GM18520 (cell line): ENCODE data around the gene GAR1.
A peak's percentile ranks its signal among the peaks of the same experiment; 100 is the strongest.
"Not testable (repeated sequence)": the region's sequence is repeated elsewhere in the genome, so short reads cannot be mapped to it uniquely, and the experiment has no call there.

ENCODE experiments used
- ATAC-seq: cut with Tn5 transposase; IDR thresholded peaks from one replicate; pipeline ENCODE4 v1.9.1; 2021; ENCODE audit not compliant: unreplicated experiment

GAR1 gene

GRCh38 chr4:109815151-109816081 is at the start of gene GAR1:
GAR1 (plus strand) TSS chr4:109815762; CDS start chr4:109816165, 403 bp downstream.
- ATAC-seq: peak; percentile 99

- not testable (repeated sequence) for ATAC-seq
Measured at GRCh38 chr4:109782092-109782491, 33.5 kb upstream of the GAR1 start.

GRCh38 chr4:109786846-109787245 is 28.7 kb upstream of the GAR1 start:
- no peak for ATAC-seq

GRCh38 chr4:109787807-109788206 is 27.8 kb upstream of the GAR1 start:
- ATAC-seq: no peak

- no peak for ATAC-seq
Measured at GRCh38 chr4:109795059-109795458, 20.5 kb upstream of the GAR1 start.

GRCh38 chr4:109798866-109799265 is 16.7 kb upstream of the GAR1 start:
- ATAC-seq: no peak

GRCh38 chr4:109801099-109801789 is 14.3 kb upstream of the GAR1 start:
- ATAC-seq: no peak

- ATAC-seq: no peak
Measured at GRCh38 chr4:109801895-109802319, 13.7 kb upstream of the GAR1 start, which contains the start of gene CFI. CFI (minus strand) TSS chr4:109801999; CDS start chr4:109801971, 28 bp downstream.

GRCh38 chr4:109803924-109804571 is 11.5 kb upstream of the GAR1 start:
- ATAC-seq: no peak

- ATAC-seq: no peak
Measured at GRCh38 chr4:109809655-109810054, 5.9 kb upstream of the GAR1 start.

- ATAC-seq: no peak
Measured at GRCh38 chr4:109810552-109811387, 4.8 kb upstream of the GAR1 start.

- no peak for ATAC-seq
Measured at GRCh38 chr4:109811707-109812106, 3.9 kb upstream of the GAR1 start.

- ATAC-seq: no peak
Measured at GRCh38 chr4:109816082-109816442, 500 bp downstream of the GAR1 start.

GRCh38 chr4:109816894-109817293 is 1.3 kb downstream of the GAR1 start:
- ATAC-seq: no peak

- no peak for ATAC-seq
Measured at GRCh38 chr4:109818268-109818667, 2.7 kb downstream of the GAR1 start.

GRCh38 chr4:109820563-109820962 is 5.0 kb downstream of the GAR1 start:
- no peak for ATAC-seq

- ATAC-seq: no peak
Measured at GRCh38 chr4:109821185-109821584, 5.6 kb downstream of the GAR1 start.

GRCh38 chr4:109826719-109827118 is 11.2 kb downstream of the GAR1 start:
- no peak for ATAC-seq

- ATAC-seq: no peak
Measured at GRCh38 chr4:109827672-109828071, 12.1 kb downstream of the GAR1 start, which contains the start of gene RRH. RRH (plus strand) TSS chr4:109827972; CDS start chr4:109828028, 56 bp downstream.

GRCh38 chr4:109833756-109834155 is 18.2 kb downstream of the GAR1 start:
- no peak for ATAC-seq
